ENCODE results near the gene WDR90. TPM values are rescaled to one million over a fixed set of nuclear protein-coding genes. Genes with fewer than 3 reads are reported as not detected.

WDR90 gene
- total and polyA plus RNA-seq, 2 of the 13 experiments (the other 11 are each of a cell fraction or from before 2014, with no cell fraction given): 14.9 to 28.9 TPM

- TF ChIP-seq, protein P1, sequence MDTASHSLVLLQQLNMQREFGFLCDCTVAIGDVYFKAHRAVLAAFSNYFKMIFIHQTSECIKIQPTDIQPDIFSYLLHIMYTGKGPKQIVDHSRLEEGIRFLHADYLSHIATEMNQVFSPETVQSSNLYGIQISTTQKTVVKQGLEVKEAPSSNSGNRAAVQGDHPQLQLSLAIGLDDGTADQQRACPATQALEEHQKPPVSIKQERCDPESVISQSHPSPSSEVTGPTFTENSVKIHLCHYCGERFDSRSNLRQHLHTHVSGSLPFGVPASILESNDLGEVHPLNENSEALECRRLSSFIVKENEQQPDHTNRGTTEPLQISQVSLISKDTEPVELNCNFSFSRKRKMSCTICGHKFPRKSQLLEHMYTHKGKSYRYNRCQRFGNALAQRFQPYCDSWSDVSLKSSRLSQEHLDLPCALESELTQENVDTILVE (CRISPR knock-in tag; IDR thresholded peaks at IDR 0.05): peak; percentile 67
- TF ChIP-seq ZNF335 (CRISPR knock-in tag; IDR thresholded peaks at IDR 0.05) (peak; percentile 67), IRF2 (CRISPR knock-in tag; IDR thresholded peaks at IDR 0.05) (peak; percentile 88), CEBPB (IDR thresholded peaks at IDR 0.05; ENCODE audit: borderline replicate concordance, low read depth, low read length) (no peak), ZNF670 (CRISPR knock-in tag; IDR thresholded peaks at IDR 0.05; ENCODE audit: borderline replicate concordance) (0 out of 2 replicates have a peak, but pooled peaks have one; percentile 12), WIZ (CRISPR knock-in tag; IDR thresholded peaks at IDR 0.05) (0 out of 2 replicates have a peak, but pooled peaks have one; percentile 1), ZNF839 (CRISPR knock-in tag; IDR thresholded peaks at IDR 0.05; ENCODE audit: borderline replicate concordance) (no peak), MEF2D (CRISPR knock-in tag; IDR thresholded peaks at IDR 0.05) (0 out of 2 replicates have a peak, but pooled peaks have one; percentile 20), ZNF337 (CRISPR knock-in tag; IDR thresholded peaks at IDR 0.05; ENCODE audit: borderline replicate concordance, low read depth) (no peak; the same call in 1 of the 2 replicates), ZNF761 (CRISPR knock-in tag; conservative IDR thresholded peaks at IDR 0.05) (no peak; the same call in 1 of the 2 replicates), MXD1 (CRISPR knock-in tag; IDR thresholded peaks at IDR 0.05) (peak; percentile 75), JARID2 (CRISPR knock-in tag; IDR thresholded peaks at IDR 0.05; ENCODE audit: insufficient replicate concordance) (no peak), MAF1 (CRISPR knock-in tag; IDR thresholded peaks at IDR 0.05; ENCODE audit: borderline replicate concordance) (peak; percentile 99), PRDM4 (CRISPR knock-in tag; IDR thresholded peaks at IDR 0.05; ENCODE audit: borderline replicate concordance) (no peak), GATAD2A (CRISPR knock-in tag; IDR thresholded peaks at IDR 0.05) (no peak), ZFP36 (IDR thresholded peaks at IDR 0.05; ENCODE audit: borderline replicate concordance, low read depth, low read length, partially characterized antibody) (no peak), SIN3B (IDR thresholded peaks at IDR 0.05; ENCODE audit: low read length) (no peak)
- TF ChIP-seq, protein P2, sequence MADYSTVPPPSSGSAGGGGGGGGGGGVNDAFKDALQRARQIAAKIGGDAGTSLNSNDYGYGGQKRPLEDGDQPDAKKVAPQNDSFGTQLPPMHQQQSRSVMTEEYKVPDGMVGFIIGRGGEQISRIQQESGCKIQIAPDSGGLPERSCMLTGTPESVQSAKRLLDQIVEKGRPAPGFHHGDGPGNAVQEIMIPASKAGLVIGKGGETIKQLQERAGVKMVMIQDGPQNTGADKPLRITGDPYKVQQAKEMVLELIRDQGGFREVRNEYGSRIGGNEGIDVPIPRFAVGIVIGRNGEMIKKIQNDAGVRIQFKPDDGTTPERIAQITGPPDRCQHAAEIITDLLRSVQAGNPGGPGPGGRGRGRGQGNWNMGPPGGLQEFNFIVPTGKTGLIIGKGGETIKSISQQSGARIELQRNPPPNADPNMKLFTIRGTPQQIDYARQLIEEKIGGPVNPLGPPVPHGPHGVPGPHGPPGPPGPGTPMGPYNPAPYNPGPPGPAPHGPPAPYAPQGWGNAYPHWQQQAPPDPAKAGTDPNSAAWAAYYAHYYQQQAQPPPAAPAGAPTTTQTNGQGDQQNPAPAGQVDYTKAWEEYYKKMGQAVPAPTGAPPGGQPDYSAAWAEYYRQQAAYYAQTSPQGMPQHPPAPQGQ (CRISPR knock-in tag; IDR thresholded peaks at IDR 0.05; ENCODE audit: borderline replicate concordance): no peak
- TF ChIP-seq, protein P3, sequence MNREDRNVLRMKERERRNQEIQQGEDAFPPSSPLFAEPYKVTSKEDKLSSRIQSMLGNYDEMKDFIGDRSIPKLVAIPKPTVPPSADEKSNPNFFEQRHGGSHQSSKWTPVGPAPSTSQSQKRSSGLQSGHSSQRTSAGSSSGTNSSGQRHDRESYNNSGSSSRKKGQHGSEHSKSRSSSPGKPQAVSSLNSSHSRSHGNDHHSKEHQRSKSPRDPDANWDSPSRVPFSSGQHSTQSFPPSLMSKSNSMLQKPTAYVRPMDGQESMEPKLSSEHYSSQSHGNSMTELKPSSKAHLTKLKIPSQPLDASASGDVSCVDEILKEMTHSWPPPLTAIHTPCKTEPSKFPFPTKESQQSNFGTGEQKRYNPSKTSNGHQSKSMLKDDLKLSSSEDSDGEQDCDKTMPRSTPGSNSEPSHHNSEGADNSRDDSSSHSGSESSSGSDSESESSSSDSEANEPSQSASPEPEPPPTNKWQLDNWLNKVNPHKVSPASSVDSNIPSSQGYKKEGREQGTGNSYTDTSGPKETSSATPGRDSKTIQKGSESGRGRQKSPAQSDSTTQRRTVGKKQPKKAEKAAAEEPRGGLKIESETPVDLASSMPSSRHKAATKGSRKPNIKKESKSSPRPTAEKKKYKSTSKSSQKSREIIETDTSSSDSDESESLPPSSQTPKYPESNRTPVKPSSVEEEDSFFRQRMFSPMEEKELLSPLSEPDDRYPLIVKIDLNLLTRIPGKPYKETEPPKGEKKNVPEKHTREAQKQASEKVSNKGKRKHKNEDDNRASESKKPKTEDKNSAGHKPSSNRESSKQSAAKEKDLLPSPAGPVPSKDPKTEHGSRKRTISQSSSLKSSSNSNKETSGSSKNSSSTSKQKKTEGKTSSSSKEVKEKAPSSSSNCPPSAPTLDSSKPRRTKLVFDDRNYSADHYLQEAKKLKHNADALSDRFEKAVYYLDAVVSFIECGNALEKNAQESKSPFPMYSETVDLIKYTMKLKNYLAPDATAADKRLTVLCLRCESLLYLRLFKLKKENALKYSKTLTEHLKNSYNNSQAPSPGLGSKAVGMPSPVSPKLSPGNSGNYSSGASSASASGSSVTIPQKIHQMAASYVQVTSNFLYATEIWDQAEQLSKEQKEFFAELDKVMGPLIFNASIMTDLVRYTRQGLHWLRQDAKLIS (CRISPR knock-in tag; IDR thresholded peaks at IDR 0.05): no peak
Observed at GRCh38 chr16:636206-637080, 12.7 kb upstream of the WDR90 start, which contains the start of gene METTL26 (continued).
